Progenitor cell of endocrine pancreas (in vitro differentiated cells): ENCODE results near the gene NANP. TPM values are rescaled to one million over a fixed set of nuclear protein-coding genes. Genes with fewer than 3 reads are reported as not detected.

Source experiments
- DNase-seq: peaks from one replicate; pipeline ENCODE4 v3.0.0; 2021; ENCODE audit warnings: low spot score; ENCODE audit not compliant: unreplicated experiment
- H3K27ac Mint-ChIP-seq: 2 replicates; pipeline ENCODE4 v1.8.0; 2021; ENCODE audit warnings: mild to moderate bottlenecking, moderate library complexity, mixed read lengths
- H3K27me3 Mint-ChIP-seq: 2 replicates; pipeline ENCODE4 v1.8.0; 2021; ENCODE audit warnings: mixed read lengths
- H3K36me3 Mint-ChIP-seq: 2 replicates; pipeline ENCODE4 v1.8.0; 2022; ENCODE audit warnings: mixed read lengths; ENCODE audit not compliant: insufficient read depth
- H3K4me1 Mint-ChIP-seq: 2 replicates; pipeline ENCODE4 v1.8.0; 2021; ENCODE audit warnings: low read depth, mixed read lengths
- H3K4me3 Mint-ChIP-seq: 2 replicates; pipeline ENCODE4 v1.8.0; 2021; ENCODE audit warnings: low read depth, mild to moderate bottlenecking, moderate library complexity, mixed read lengths
- H3K9me3 Mint-ChIP-seq: 2 replicates; pipeline ENCODE4 v1.8.0; 2021; ENCODE audit warnings: low read depth, mixed read lengths
- CTCF ChIP-seq: fragments of 200-600 bp; sonication (generic); IDR thresholded peaks from one replicate; pipeline ENCODE4 v1.5.0; 2021; ENCODE audit warnings: antibody characterized with exemption, mild to moderate bottlenecking; ENCODE audit not compliant: unreplicated experiment
- total RNA-seq: library from RNA; stranded (reverse); gene quantifications from 2 replicates; pipeline ENCODE4 v1.2.1, GENCODE V29; 2021

The NANP gene
- total RNA-seq, 1 donor from 2014 or later: 3.3 TPM

GRCh38 chr20:25563876-25564275, 59.9 kb downstream of the NANP start:
- no peaks in the 10 kb centered on the region for H3K27me3 Mint-ChIP-seq
- H3K27ac Mint-ChIP-seq: no peak overlapping the region
- no peak overlapping the region for H3K4me3 Mint-ChIP-seq
- H3K36me3 Mint-ChIP-seq: peaks cover 34% of the 10 kb centered on the region
- H3K9me3 Mint-ChIP-seq: peaks cover 7% of the 10 kb centered on the region
- H3K4me1 Mint-ChIP-seq: peaks cover 33% of the 10 kb centered on the region
- no peak for DNase-seq
- no peak for TF ChIP-seq CTCF

GRCh38 chr20:25563362-25563761, 60.5 kb downstream of the NANP start:
- Mint-ChIP-seq H3K4me3 (no peak overlapping the region), H3K27ac (no peak overlapping the region), H3K27me3 (no peaks in the 10 kb centered on the region), H3K36me3 (peaks cover 38% of the 10 kb centered on the region), H3K9me3 (peaks cover 7% of the 10 kb centered on the region), H3K4me1 (peaks cover 38% of the 10 kb centered on the region)
- no peak for TF ChIP-seq CTCF
- DNase-seq: no peak

Other genes with a start within 250 kb of the NANP start
- gene ABHD12, start 233.2 kb downstream of the NANP start, total RNA-seq: 51.3 and 54.9 TPM in 2 replicates
- gene GINS1, start 216.3 kb downstream of the NANP start, total RNA-seq: 25.2 and 29.0 TPM in 2 replicates
- gene NINL, start 38.5 kb downstream of the NANP start, total RNA-seq: 114 and 125 TPM in 2 replicates
- gene ZNF337, start 72.8 kb upstream of the NANP start, total RNA-seq: 22.0 and 22.4 TPM in 2 replicates